Neural progenitor cell (in vitro differentiated cells): ENCODE data around the gene DCDC2B.

Experiments used
- EZH2 ChIP-seq: fragments of 200-600 bp; sonication (generic); IDR thresholded peaks from 2 replicates; pipeline ENCODE4 v1.6.1; 2017; ENCODE audit warnings: antibody characterized with exemption, mild to moderate bottlenecking, moderate library complexity
- EZH2phosphoT487 ChIP-seq: fragments of 200-600 bp; sonication (generic); IDR thresholded peaks from 2 replicates; pipeline ENCODE4 v1.6.1; 2017; ENCODE audit warnings: antibody characterized with exemption
- TF ChIP-seq, protein P1 (sequence below): fragments of 200-600 bp; sonication (generic); IDR thresholded peaks from 2 replicates; pipeline ENCODE4 v1.5.1; 2017; ENCODE audit warnings: antibody characterized with exemption, mild to moderate bottlenecking

GRCh38 chr1:32180186-32181060 lies 28.5 kb upstream of the DCDC2B start:
- TF ChIP-seq, protein P1, sequence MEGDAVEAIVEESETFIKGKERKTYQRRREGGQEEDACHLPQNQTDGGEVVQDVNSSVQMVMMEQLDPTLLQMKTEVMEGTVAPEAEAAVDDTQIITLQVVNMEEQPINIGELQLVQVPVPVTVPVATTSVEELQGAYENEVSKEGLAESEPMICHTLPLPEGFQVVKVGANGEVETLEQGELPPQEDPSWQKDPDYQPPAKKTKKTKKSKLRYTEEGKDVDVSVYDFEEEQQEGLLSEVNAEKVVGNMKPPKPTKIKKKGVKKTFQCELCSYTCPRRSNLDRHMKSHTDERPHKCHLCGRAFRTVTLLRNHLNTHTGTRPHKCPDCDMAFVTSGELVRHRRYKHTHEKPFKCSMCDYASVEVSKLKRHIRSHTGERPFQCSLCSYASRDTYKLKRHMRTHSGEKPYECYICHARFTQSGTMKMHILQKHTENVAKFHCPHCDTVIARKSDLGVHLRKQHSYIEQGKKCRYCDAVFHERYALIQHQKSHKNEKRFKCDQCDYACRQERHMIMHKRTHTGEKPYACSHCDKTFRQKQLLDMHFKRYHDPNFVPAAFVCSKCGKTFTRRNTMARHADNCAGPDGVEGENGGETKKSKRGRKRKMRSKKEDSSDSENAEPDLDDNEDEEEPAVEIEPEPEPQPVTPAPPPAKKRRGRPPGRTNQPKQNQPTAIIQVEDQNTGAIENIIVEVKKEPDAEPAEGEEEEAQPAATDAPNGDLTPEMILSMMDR: no peak
- TF ChIP-seq EZH2 (no peak), EZH2phosphoT487 (no peak)
